Measurements from ENCODE around the gene BTD. TPM values are rescaled to one million over a fixed set of nuclear protein-coding genes. Genes with fewer than 3 reads are reported as not detected.

Gene BTD
- total RNA-seq, 1 experiment from 2014 or later = 5.2 TPM

- Histone ChIP-seq H2AFZ (ENCODE audit: low read length) (no peak overlapping the region), H3K4me3 (ENCODE audit: low read length) (no peak overlapping the region), H3K27me3 (ENCODE audit: low read length) (no peaks in the 10 kb centered on the region), H3K4me2 (ENCODE audit: low read depth, low read length, poor library complexity, severe bottlenecking) (no peak overlapping the region), H3K9ac (ENCODE audit: low read length) (no peak overlapping the region), H3K9me2 (replicated peaks; ENCODE audit: insufficient read depth, low read length) (no peaks in the 10 kb centered on the region), H4K20me1 (ENCODE audit: insufficient read depth, low read depth, low read length) (no peaks in the 10 kb centered on the region), H3K27ac (ENCODE audit: low read length) (no peak overlapping the region), H3K79me2 (ENCODE audit: low read length) (no peaks in the 10 kb centered on the region), H3K4me1 (ENCODE audit: low read length) (no peaks in the 10 kb centered on the region), H3K9me3 (ENCODE audit: low read length) (no peaks in the 10 kb centered on the region), H3K36me3 (ENCODE audit: insufficient read depth, low read length) (peaks cover 33% of the 10 kb centered on the region; the same call in 1 of the 2 replicates)
- no peak for DNase-seq
Measured at GRCh38 chr3:15690230-15690629, 88.7 kb downstream of the BTD start.

- Histone ChIP-seq H3K9ac (ENCODE audit: low read length) (no peak overlapping the region), H3K9me3 (ENCODE audit: low read length) (no peaks in the 10 kb centered on the region), H3K4me1 (ENCODE audit: low read length) (no peaks in the 10 kb centered on the region), H3K4me3 (ENCODE audit: low read length) (no peak overlapping the region), H3K36me3 (ENCODE audit: insufficient read depth, low read length) (peaks cover 34% of the 10 kb centered on the region; the same call in 1 of the 2 replicates), H3K27me3 (ENCODE audit: low read length) (no peaks in the 10 kb centered on the region), H3K79me2 (ENCODE audit: low read length) (no peaks in the 10 kb centered on the region), H2AFZ (ENCODE audit: low read length) (no peak overlapping the region), H3K4me2 (ENCODE audit: low read depth, low read length, poor library complexity, severe bottlenecking) (no peak overlapping the region), H4K20me1 (ENCODE audit: insufficient read depth, low read depth, low read length) (no peaks in the 10 kb centered on the region), H3K27ac (ENCODE audit: low read length) (no peak overlapping the region), H3K9me2 (replicated peaks; ENCODE audit: insufficient read depth, low read length) (no peaks in the 10 kb centered on the region)
- no peak for DNase-seq
Measured at GRCh38 chr3:15690748-15691147, 89.2 kb downstream of the BTD start.

- peaks cover 18% of the 10 kb centered on the region; the same call in 1 of the 2 replicates for H3K36me3 ChIP-seq (ENCODE audit: insufficient read depth, low read length)
Measured at GRCh38 chr3:15693355-15693754, 91.8 kb downstream of the BTD start.

GRCh38 chr3:15694628-15695027 lies 93.1 kb downstream of the BTD start:
- Histone ChIP-seq H3K4me1 (ENCODE audit: low read length) (no peaks in the 10 kb centered on the region), H3K36me3 (ENCODE audit: insufficient read depth, low read length) (peaks cover 13% of the 10 kb centered on the region; the same call in 1 of the 2 replicates), H3K27ac (ENCODE audit: low read length) (no peak overlapping the region), H3K27me3 (ENCODE audit: low read length) (no peaks in the 10 kb centered on the region), H3K4me3 (ENCODE audit: low read length) (no peak overlapping the region), H3K9ac (ENCODE audit: low read length) (no peak overlapping the region), H4K20me1 (ENCODE audit: insufficient read depth, low read depth, low read length) (no peaks in the 10 kb centered on the region), H3K9me3 (ENCODE audit: low read length) (no peaks in the 10 kb centered on the region), H3K9me2 (replicated peaks; ENCODE audit: insufficient read depth, low read length) (no peaks in the 10 kb centered on the region), H3K79me2 (ENCODE audit: low read length) (no peaks in the 10 kb centered on the region), H2AFZ (ENCODE audit: low read length) (no peak overlapping the region), H3K4me2 (ENCODE audit: low read depth, low read length, poor library complexity, severe bottlenecking) (no peak overlapping the region)
- no peak for DNase-seq

More at GRCh38 chr3:15693355-15693754, 91.8 kb downstream of the BTD start:
- Histone ChIP-seq H3K4me2 (ENCODE audit: low read depth, low read length, poor library complexity, severe bottlenecking) (no peak overlapping the region), H3K4me1 (ENCODE audit: low read length) (no peaks in the 10 kb centered on the region), H3K9me2 (replicated peaks; ENCODE audit: insufficient read depth, low read length) (no peaks in the 10 kb centered on the region), H3K4me3 (ENCODE audit: low read length) (no peak overlapping the region), H3K9me3 (ENCODE audit: low read length) (no peaks in the 10 kb centered on the region), H2AFZ (ENCODE audit: low read length) (no peak overlapping the region), H3K27ac (ENCODE audit: low read length) (no peak overlapping the region), H4K20me1 (ENCODE audit: insufficient read depth, low read depth, low read length) (no peaks in the 10 kb centered on the region), H3K9ac (ENCODE audit: low read length) (no peak overlapping the region), H3K79me2 (ENCODE audit: low read length) (no peaks in the 10 kb centered on the region), H3K27me3 (ENCODE audit: low read length) (no peaks in the 10 kb centered on the region)
- no peak for DNase-seq

Small RNAs within 50 kb of the gene (small RNA-seq; reads per million reads assigned to genes)
- not detected for gene MIR3134

Other genes starting within 250 kb of the BTD start
- 20.9 and 23.2 TPM in 2 replicates for gene METTL6, start 174.2 kb upstream of the BTD start, total RNA-seq (2014; rRNA removed; shearing (Covaris generic); ENCODE audit: low replicate concordance)
- gene EAF1, start 174.1 kb upstream of the BTD start, total RNA-seq (2014; rRNA removed; shearing (Covaris generic); ENCODE audit: low replicate concordance) = 19.8 and 29.2 TPM in 2 replicates
- 2.6 and 8.9 TPM in 2 replicates for gene COLQ, start 80.0 kb upstream of the BTD start, total RNA-seq (2014; rRNA removed; shearing (Covaris generic); ENCODE audit: low replicate concordance)
- 52.7 and 58.9 TPM in 2 replicates for gene HACL1, start 176 bp upstream of the BTD start, total RNA-seq (2014; rRNA removed; shearing (Covaris generic); ENCODE audit: low replicate concordance)
- 70.3 and 113 TPM in 2 replicates for gene ANKRD28, start 196.2 kb downstream of the BTD start, total RNA-seq (2014; rRNA removed; shearing (Covaris generic); ENCODE audit: low replicate concordance)